Kidney (tissue), 14 donors: ENCODE measurements around the gene MAOB. TPM values are rescaled to one million over a fixed set of nuclear protein-coding genes. Genes with fewer than 3 reads are reported as not detected.

Source experiments
- DNase-seq, 5 donors: peaks; one replicate each; pipeline ENCODE4 v3.0.0-alpha.2; 2013 to 2020
- FAIRE-seq: peaks from 2 replicates; lab custom pipeline; 2012; peaks lifted over from hg19 to GRCh38; lab: Jason Lieb, UNC
- H3K27ac ChIP-seq, 2 donors: one replicate each; pipeline ENCODE4 v1.7.0; 2013; ENCODE audit warnings: low read depth in 2 of 2, low read length in 2 of 2, inconsistent platforms in 1 of 2
- H3K27me3 ChIP-seq: one replicate; pipeline ENCODE4 v1.7.1; 2013; ENCODE audit warnings: low read length, inconsistent platforms; ENCODE audit not compliant: control insufficient read depth, insufficient read depth
- H3K36me3 ChIP-seq, 3 donors: one replicate each; pipeline versions ENCODE4 v1.7.0 to v1.7.1; 2013; ENCODE audit warnings: low read length in 3 of 3, control low read depth in 1 of 3, inconsistent platforms in 1 of 3; ENCODE audit not compliant: insufficient read depth in 3 of 3, control insufficient read depth in 2 of 3
- H3K4me1 ChIP-seq, 3 donors: one replicate each; pipeline versions ENCODE4 v1.7.0 to v1.7.1; 2013; ENCODE audit warnings: low read length in 3 of 3, inconsistent platforms in 1 of 3, low read depth in 1 of 3; ENCODE audit not compliant: control insufficient read depth in 2 of 3, insufficient read depth in 2 of 3
- H3K4me3 ChIP-seq, 3 donors: one replicate each; pipeline versions ENCODE4 v1.7.0 to v1.8.1; 2013; ENCODE audit warnings: low read length in 3 of 3, control low read depth in 1 of 3, inconsistent platforms in 1 of 3
- H3K9ac ChIP-seq, 3 donors: one replicate each; pipeline versions ENCODE4 v1.7.0 to v1.7.1; 2013; ENCODE audit warnings: low read length in 3 of 3, control low read depth in 1 of 3, inconsistent platforms in 1 of 3
- H3K9me3 ChIP-seq, 3 donors: one replicate each; pipeline versions ENCODE4 v1.7.0 to v1.7.1; 2013; ENCODE audit warnings: low read length in 3 of 3, control low read depth in 1 of 3, inconsistent platforms in 1 of 3; ENCODE audit not compliant: control insufficient read depth in 2 of 3, insufficient read depth in 1 of 3
- intact Hi-C: fragments of 100-400 bp; cut with DNase I; formaldehyde crosslinking; loops from one replicate; pipeline ENCODE4 v1.11.1; 2022
- polyA plus RNA-seq: library from polyadenylated mRNA; stranded (reverse); fragments of 350-450 nt; fragmentation: Illumina TruSeq; extraction: RNeasy Lipid Tissue Mini Kit (QIAGEN cat#74804); gene quantifications from one replicate; pipeline ENCODE4 v1.2.3, GENCODE V29; 2014; ENCODE audit warnings: low read depth, low replicate concordance; ENCODE audit not compliant: insufficient read depth
- total RNA-seq: library from RNA; stranded (reverse); fragmentation: NEBNext Ultra II Directional; extraction: Animal tissue kit (Norgen Biotek cat#: 25700); gene quantifications from one replicate; pipeline ENCODE4 v1.2.1, GENCODE V29; 2021
- TF ChIP-seq, protein P1 (sequence below): IDR thresholded peaks from 3 replicates; pipeline ENCODE4 v1.5.1; 2012; ENCODE audit warnings: mild to moderate bottlenecking, moderate library complexity, borderline replicate concordance; ENCODE audit not compliant: insufficient read depth; ENCODE audit errors: extremely low read depth
- donor health status: control.
- donor health status: control.
- donor health status: control.
- donor health status: control.
- donor health status: control.
- donor health status: DM: yes; HTN: yes; CAD: no.
- donor health status: Normal renal cell carcinoma (clear cell type).

MAOB gene
- total and polyA plus RNA-seq, 2 donors from 2014 or later: 58.5 to 91.8 TPM

DNA sequence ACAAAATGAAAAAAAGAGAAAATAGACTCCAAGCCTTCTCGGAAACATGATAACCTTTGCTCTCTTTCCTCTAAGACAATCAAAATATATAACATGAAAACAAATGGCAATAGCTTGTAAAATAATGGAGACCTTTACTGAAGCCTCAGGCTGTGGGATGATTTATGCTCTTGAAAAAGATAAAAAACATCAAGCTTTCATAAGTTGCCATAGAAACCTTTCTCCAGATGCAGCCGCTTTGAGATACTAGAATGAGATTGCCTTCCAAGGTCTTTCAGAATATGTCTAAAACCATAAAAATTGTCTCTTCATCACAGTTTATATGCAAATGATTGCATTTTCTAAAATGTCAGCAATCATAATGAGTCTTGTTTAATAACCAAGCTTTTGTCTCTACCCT, 31.6 kb downstream of the MAOB start:
- Histone ChIP-seq H3K4me3 (no peak overlapping the region), H3K4me1 (peaks cover 0 to 4% (median 0%) of the 10 kb centered on the region in 3 donors), H3K36me3 (no peaks in the 10 kb centered on the region), H3K9me3 (no peaks in the 10 kb centered on the region), H3K9ac (no peak overlapping the region), H3K27me3 (no peaks in the 10 kb centered on the region), H3K27ac (no peak overlapping the region)
- intact Hi-C loops: no loop called here
- TF ChIP-seq, protein P1, sequence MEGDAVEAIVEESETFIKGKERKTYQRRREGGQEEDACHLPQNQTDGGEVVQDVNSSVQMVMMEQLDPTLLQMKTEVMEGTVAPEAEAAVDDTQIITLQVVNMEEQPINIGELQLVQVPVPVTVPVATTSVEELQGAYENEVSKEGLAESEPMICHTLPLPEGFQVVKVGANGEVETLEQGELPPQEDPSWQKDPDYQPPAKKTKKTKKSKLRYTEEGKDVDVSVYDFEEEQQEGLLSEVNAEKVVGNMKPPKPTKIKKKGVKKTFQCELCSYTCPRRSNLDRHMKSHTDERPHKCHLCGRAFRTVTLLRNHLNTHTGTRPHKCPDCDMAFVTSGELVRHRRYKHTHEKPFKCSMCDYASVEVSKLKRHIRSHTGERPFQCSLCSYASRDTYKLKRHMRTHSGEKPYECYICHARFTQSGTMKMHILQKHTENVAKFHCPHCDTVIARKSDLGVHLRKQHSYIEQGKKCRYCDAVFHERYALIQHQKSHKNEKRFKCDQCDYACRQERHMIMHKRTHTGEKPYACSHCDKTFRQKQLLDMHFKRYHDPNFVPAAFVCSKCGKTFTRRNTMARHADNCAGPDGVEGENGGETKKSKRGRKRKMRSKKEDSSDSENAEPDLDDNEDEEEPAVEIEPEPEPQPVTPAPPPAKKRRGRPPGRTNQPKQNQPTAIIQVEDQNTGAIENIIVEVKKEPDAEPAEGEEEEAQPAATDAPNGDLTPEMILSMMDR: no peak
- FAIRE-seq (no peak), DNase-seq (no peak)

DNA sequence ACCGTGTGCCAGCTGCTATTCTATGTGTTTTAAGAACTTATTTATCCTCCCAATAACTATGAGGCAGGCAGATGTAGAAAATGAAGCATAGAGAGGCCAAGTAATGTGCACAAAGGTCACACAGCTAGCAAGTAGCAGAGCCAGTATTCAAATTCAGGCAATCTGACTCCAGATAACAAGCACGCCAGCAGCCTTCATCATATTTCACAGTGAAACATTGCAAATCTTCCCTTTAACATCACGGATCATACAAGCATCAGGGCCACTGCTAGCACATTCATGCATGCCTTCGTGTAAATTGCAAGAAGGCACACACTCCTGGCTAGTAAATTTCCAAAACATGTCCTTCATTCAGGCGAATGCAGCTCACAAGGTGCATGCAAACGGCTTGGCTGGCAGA, 33.1 kb downstream of the MAOB start:
- TF ChIP-seq, protein P1: no peak
- Histone ChIP-seq H3K4me3 (no peak overlapping the region), H3K27ac (no peak overlapping the region), H3K9me3 (no peaks in the 10 kb centered on the region), H3K4me1 (peaks cover 0 to 4% (median 0%) of the 10 kb centered on the region in 3 donors), H3K9ac (no peak overlapping the region), H3K27me3 (no peaks in the 10 kb centered on the region), H3K36me3 (no peaks in the 10 kb centered on the region)
- FAIRE-seq (no peak), DNase-seq (no peak)
- intact Hi-C loops: no loop called here

DNA sequence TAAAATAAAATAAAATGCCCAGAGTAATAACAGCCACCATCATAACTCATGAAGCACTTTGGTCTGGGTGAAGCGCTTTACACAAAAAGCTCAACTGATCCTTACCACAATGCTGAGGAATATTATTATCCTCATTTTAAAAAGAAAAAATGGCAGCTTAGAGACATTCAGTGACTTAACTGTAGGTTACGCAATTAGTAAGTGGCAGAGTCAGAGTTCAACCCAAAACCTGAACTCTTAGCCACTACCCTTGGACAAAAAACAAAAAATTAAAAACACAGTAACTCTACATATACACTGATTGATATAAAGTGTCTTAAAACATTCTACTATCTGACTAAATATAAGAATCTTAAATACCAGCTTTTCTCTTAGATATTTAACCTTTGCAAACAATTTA, 34.9 kb downstream of the MAOB start:
- no peaks in the 10 kb centered on the region for H3K9me3 ChIP-seq
- no peak overlapping the region for H3K4me3 ChIP-seq
- H3K9ac ChIP-seq: no peak overlapping the region
- H3K36me3 ChIP-seq: no peaks in the 10 kb centered on the region
- H3K27me3 ChIP-seq: no peaks in the 10 kb centered on the region
- TF ChIP-seq, protein P1: no peak
- peaks cover 0 to 4% (median 0%) of the 10 kb centered on the region in 3 donors for H3K4me1 ChIP-seq
- DNase-seq (no peak), FAIRE-seq (peak; percentile 56)
- intact Hi-C loops: no loop called here
- H3K27ac ChIP-seq: no peak overlapping the region

DNA sequence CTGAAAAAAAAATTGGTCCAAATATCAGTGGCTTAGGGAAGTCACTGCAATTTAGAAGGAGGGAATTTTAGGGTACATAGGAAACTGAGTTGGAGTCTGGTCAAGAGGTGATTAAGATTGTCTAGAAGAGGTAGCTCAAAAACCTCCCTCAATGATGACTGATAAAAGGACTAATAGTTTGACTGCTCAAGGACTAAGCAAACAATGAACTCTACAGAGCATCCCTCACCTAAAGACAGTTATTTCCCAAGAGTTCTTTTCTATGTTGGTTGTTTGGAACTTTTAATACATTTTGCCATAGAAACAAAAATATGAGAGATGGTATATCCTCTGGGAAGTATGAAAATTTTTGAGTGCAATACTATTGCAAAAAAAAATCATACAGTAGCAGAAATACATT, 35.7 kb downstream of the MAOB start:
- TF ChIP-seq, protein P1: no peak
- Histone ChIP-seq H3K4me3 (no peak overlapping the region), H3K9me3 (no peaks in the 10 kb centered on the region), H3K27ac (no peak overlapping the region), H3K9ac (no peak overlapping the region), H3K27me3 (no peaks in the 10 kb centered on the region), H3K36me3 (no peaks in the 10 kb centered on the region), H3K4me1 (peaks cover 0 to 4% (median 0%) of the 10 kb centered on the region in 3 donors)
- intact Hi-C loops: no loop called here
- DNase-seq (no peak), FAIRE-seq (no peak)
